Measurements from ENCODE around the gene GMEB2.
A peak's percentile ranks its signal among the peaks of the same experiment; 100 is the strongest.
"Not testable (repeated sequence)": the region's sequence is repeated elsewhere in the genome, so short reads cannot be mapped to it uniquely, and the experiment has no call there.

Gene GMEB2, protein sequence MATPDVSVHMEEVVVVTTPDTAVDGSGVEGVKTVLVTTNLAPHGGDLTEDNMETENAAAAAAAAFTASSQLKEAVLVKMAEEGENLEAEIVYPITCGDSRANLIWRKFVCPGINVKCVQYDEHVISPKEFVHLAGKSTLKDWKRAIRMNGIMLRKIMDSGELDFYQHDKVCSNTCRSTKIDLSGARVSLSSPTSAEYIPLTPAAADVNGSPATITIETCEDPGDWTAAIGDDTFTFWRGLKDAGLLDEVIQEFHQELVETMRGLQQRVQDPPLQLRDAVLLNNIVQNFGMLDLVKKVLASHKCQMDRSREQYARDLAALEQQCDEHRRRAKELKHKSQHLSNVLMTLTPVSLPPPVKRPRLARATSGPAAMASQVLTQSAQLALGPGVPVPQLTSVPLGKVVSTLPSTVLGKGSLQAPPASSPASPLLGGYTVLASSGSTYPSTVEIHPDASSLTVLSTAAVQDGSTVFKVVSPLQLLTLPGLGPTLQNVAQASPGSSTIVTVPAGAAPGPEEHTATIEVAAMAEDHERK

DNA sequence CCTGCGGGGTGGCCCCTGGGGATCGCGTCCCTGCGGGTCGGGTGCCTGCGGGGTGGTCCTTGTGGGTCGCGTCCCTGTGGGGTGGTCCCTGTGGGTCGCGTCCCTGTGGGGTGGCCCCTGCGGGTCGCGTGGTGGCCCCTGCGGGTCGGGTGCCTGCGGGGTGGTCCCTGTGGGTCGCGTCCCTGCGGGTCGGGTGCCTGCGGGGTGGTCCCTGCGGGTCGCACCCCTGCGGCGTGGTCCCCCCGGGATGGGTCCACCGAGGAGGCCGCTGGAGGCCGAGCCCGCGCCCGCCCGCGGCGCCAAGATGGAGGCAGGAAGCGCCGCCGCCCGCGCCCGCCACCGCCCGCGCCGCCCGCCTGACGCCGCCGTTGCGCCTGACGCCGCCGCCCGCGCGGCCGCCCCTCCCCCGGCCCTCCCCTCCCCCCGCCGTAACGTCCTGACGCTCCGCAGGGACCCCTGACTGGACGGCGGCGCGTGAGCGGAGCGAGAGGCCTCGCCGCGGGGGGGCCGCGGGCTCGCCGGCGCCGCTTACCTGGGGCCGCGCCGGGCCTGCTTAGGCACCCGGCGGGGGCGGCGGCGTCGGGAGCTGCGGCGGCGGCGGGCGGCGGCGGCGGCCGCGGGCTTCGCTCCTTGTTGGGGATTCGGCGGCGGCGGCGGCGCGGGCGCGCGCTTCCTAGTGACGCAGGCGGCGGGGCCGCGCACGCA lies at the start of gene GMEB2:
GMEB2 (minus strand) TSS at position 678 of the 705 bp plus-strand sequence. CDS start 7,704 bp downstream, outside the sequence.
- TF ChIP-seq, protein P1, sequence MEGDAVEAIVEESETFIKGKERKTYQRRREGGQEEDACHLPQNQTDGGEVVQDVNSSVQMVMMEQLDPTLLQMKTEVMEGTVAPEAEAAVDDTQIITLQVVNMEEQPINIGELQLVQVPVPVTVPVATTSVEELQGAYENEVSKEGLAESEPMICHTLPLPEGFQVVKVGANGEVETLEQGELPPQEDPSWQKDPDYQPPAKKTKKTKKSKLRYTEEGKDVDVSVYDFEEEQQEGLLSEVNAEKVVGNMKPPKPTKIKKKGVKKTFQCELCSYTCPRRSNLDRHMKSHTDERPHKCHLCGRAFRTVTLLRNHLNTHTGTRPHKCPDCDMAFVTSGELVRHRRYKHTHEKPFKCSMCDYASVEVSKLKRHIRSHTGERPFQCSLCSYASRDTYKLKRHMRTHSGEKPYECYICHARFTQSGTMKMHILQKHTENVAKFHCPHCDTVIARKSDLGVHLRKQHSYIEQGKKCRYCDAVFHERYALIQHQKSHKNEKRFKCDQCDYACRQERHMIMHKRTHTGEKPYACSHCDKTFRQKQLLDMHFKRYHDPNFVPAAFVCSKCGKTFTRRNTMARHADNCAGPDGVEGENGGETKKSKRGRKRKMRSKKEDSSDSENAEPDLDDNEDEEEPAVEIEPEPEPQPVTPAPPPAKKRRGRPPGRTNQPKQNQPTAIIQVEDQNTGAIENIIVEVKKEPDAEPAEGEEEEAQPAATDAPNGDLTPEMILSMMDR (IDR thresholded peaks at IDR 0.05; ENCODE audit: low read length, missing control alignments): no peak
- peak; percentile 68 for DNase-seq (ENCODE audit: low read depth)

GRCh38 chr20:63675681-63676368 lies 48.9 kb upstream of the GMEB2 start:
- no peak overlapping the region for H3K4me3 ChIP-seq (replicated peaks; ENCODE audit: low read depth, low read length)
- no peak for DNase-seq (ENCODE audit: low read depth)
- TF ChIP-seq, protein P1 (IDR thresholded peaks at IDR 0.05; ENCODE audit: low read length, missing control alignments): no peak

More for the DNA sequence above, at the start of gene GMEB2:
- H3K4me3 ChIP-seq (replicated peaks; ENCODE audit: low read depth, low read length): peak within 1 kb of the TSS; percentile 84

GRCh38 chr20:63673951-63674350 lies 47.0 kb upstream of the GMEB2 start:
- DNase-seq (ENCODE audit: low read depth): no peak
- H3K4me3 ChIP-seq (replicated peaks; ENCODE audit: low read depth, low read length): no peak overlapping the region
- TF ChIP-seq, protein P1 (IDR thresholded peaks at IDR 0.05; ENCODE audit: low read length, missing control alignments): no peak

GRCh38 chr20:63672666-63673065 lies 45.8 kb upstream of the GMEB2 start:
- H3K4me3 ChIP-seq (replicated peaks; ENCODE audit: low read depth, low read length): no peak overlapping the region
- TF ChIP-seq, protein P1 (IDR thresholded peaks at IDR 0.05; ENCODE audit: low read length, missing control alignments): no peak
- no peak for DNase-seq (ENCODE audit: low read depth)

- not testable (repeated sequence) for DNase-seq (ENCODE audit: low read depth); H3K4me3 ChIP-seq (replicated peaks; ENCODE audit: low read depth, low read length)
These were observed 44.8 kb upstream of the GMEB2 start for GRCh38 chr20:63671695-63672094.

GRCh38 chr20:63668351-63668750 lies 41.5 kb upstream of the GMEB2 start:
- DNase-seq (ENCODE audit: low read depth): no peak
- H3K4me3 ChIP-seq (replicated peaks; ENCODE audit: low read depth, low read length): no peak overlapping the region
- TF ChIP-seq, protein P1 (IDR thresholded peaks at IDR 0.05; ENCODE audit: low read length, missing control alignments): no peak

GRCh38 chr20:63667858-63668257 lies 41.0 kb upstream of the GMEB2 start:
- no peak overlapping the region for H3K4me3 ChIP-seq (replicated peaks; ENCODE audit: low read depth, low read length)
- TF ChIP-seq, protein P1 (IDR thresholded peaks at IDR 0.05; ENCODE audit: low read length, missing control alignments): no peak
- no peak for DNase-seq (ENCODE audit: low read depth)

Measured in fibroblast of pulmonary artery (primary cell).